Measurements from ENCODE around the gene ZNF783.

Gene ZNF783

DNA sequence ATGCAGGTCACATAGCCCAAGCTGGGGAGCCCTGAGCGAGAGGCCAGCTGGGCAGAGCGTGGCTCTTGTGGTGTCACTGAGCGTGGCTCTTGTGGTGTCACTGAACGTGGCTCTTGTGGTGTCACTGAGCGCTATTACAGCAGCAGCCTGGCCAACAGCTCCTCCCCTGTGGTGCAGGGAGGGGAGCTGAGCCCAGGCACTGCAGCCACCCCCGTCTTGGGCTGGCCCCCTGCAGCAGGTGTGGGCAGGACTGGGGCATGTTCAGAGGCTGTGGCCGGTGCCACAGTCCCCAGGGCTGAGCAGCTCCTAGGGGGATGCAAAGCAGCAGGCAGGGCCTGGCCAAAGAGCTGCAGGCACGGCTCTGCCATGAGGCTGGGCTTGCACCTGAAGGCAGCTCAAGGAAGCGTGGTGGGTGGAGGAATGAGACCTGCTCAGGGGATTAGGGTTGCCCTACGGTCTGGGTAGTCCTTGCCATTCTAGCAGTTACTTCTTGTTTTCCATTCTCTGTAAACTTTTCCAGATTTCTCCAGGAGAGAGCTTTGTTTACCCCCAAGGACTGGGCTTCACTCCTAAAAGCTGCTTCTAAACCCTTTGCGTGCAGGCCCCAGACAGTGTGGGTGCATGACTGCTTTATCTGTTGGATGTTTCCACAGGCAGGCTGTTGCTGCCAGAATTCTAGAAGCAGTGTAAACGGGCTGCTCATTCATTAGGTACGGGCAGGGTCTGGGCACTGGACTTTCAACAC is 29.2 kb downstream of the ZNF783 start:
- Histone ChIP-seq H3K4me1 (ENCODE audit: control insufficient read depth, insufficient read depth, low read length, poor library complexity, severe bottlenecking) (no peaks in the 10 kb centered on the region), H3K4me3 (ENCODE audit: extremely low read depth, insufficient read depth, low read length, poor library complexity, severe bottlenecking) (no peak overlapping the region), H3K9me3 (ENCODE audit: control insufficient read depth, low read length) (no peaks in the 10 kb centered on the region), H3K27ac (ENCODE audit: low read depth, low read length, severe bottlenecking) (no peak overlapping the region), H3K36me3 (ENCODE audit: control insufficient read depth, insufficient read depth, low read length) (no peaks in the 10 kb centered on the region)
- 85 to 90% methylated on average over 10 to 12 of the region's 13 CpGs for WGBS, 2 experiments (ENCODE audit: insufficient coverage in 2 of 2)

DNA sequence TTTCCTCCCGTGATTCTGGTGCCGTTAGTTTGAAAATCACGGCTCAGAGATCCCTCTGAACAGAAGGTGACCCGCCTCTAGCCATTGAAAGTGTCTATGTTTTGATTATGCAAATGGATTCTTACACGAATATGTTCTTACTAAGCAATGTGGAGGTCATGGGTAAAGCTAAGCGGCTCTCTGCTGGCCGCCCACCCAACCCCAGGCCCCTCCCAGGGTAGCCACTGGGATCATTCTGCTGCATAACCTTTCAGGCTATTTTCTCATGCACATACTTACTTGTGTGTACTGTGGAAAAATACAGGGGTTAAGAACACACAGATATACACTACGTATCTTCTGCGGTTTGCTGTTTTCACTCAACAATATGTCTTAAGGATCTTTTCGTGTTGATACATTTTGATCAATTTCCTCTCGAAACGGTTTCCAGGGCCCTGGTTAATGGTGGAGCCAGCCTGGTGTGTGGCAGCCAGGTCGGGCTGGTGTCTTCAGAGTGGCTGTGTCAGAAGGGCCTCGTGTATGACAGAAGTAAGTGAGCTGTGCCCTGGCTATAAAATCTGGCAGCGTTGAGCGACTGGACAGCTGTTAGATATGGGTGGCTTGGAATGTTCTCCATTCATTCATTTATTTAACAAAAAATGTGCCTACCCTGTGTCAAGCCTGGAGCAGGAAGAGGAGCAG is 29.9 kb downstream of the ZNF783 start:
- Histone ChIP-seq H3K9me3 (ENCODE audit: control insufficient read depth, low read length) (no peaks in the 10 kb centered on the region), H3K36me3 (ENCODE audit: control insufficient read depth, insufficient read depth, low read length) (no peaks in the 10 kb centered on the region), H3K4me3 (ENCODE audit: extremely low read depth, insufficient read depth, low read length, poor library complexity, severe bottlenecking) (no peak overlapping the region), H3K27ac (ENCODE audit: low read depth, low read length, severe bottlenecking) (no peak overlapping the region), H3K4me1 (ENCODE audit: control insufficient read depth, insufficient read depth, low read length, poor library complexity, severe bottlenecking) (no peaks in the 10 kb centered on the region)
- WGBS, 2 experiments (ENCODE audit: insufficient coverage in 2 of 2), result 91% methylated on average over 13 of the region's 16 CpGs

DNA sequence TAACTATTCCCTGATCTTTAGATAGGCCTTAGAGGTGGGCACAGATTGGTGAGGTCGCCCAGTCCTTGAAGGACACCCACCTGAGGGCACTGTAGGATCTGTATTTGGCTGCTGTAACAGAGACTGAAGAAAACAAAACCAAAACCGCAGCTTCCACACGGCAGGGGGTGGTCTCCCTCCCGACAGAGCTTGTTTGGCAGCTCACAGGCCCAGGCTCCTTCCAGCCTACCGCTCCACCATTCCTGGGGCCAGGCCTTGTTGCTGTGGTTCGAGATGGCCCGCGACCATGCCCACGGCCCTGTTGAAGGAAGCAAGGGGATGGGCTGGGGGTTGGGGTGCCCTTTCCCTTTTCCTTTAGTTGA is 30.4 kb downstream of the ZNF783 start:
- H3K4me1 ChIP-seq (ENCODE audit: control insufficient read depth, insufficient read depth, low read length, poor library complexity, severe bottlenecking), result no peaks in the 10 kb centered on the region
- no peak overlapping the region for H3K27ac ChIP-seq (ENCODE audit: low read depth, low read length, severe bottlenecking)
- no peaks in the 10 kb centered on the region for H3K36me3 ChIP-seq (ENCODE audit: control insufficient read depth, insufficient read depth, low read length)
- WGBS, 2 experiments (ENCODE audit: insufficient coverage in 2 of 2), result 55 to 63% methylated on average over 3 to 5 of the region's 9 CpGs
- H3K9me3 ChIP-seq (ENCODE audit: control insufficient read depth, low read length), result no peaks in the 10 kb centered on the region
- H3K4me3 ChIP-seq (ENCODE audit: extremely low read depth, insufficient read depth, low read length, poor library complexity, severe bottlenecking), result no peak overlapping the region

DNA sequence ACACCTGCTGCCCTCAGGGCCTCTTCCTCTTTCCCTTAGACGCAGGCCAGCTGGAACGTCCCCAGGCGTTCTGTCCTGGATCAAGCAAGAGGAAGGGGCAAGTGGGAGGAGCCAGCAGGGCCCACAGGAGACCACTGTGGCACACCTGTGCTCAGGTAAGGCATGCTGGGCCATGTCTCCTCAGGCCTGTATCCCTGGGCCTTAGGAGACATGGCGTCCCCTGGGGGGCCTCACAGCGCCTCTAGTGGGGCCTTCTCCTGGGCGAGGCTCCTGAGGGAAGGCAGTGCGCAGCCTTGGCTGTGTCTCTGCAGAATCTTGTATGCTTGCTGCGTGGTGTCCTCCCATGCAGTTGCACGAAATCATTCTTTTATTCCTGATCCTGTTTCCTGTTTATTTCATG is 31.3 kb downstream of the ZNF783 start:
- no peaks in the 10 kb centered on the region for H3K36me3 ChIP-seq (ENCODE audit: control insufficient read depth, insufficient read depth, low read length)
- H3K4me3 ChIP-seq (ENCODE audit: extremely low read depth, insufficient read depth, low read length, poor library complexity, severe bottlenecking), result no peak overlapping the region
- no peak overlapping the region for H3K27ac ChIP-seq (ENCODE audit: low read depth, low read length, severe bottlenecking)
- 91 to 94% methylated on average over 6 to 8 of the region's 9 CpGs for WGBS, 2 experiments (ENCODE audit: insufficient coverage in 2 of 2)
- no peaks in the 10 kb centered on the region for H3K4me1 ChIP-seq (ENCODE audit: control insufficient read depth, insufficient read depth, low read length, poor library complexity, severe bottlenecking)
- H3K9me3 ChIP-seq (ENCODE audit: control insufficient read depth, low read length), result no peaks in the 10 kb centered on the region

DNA sequence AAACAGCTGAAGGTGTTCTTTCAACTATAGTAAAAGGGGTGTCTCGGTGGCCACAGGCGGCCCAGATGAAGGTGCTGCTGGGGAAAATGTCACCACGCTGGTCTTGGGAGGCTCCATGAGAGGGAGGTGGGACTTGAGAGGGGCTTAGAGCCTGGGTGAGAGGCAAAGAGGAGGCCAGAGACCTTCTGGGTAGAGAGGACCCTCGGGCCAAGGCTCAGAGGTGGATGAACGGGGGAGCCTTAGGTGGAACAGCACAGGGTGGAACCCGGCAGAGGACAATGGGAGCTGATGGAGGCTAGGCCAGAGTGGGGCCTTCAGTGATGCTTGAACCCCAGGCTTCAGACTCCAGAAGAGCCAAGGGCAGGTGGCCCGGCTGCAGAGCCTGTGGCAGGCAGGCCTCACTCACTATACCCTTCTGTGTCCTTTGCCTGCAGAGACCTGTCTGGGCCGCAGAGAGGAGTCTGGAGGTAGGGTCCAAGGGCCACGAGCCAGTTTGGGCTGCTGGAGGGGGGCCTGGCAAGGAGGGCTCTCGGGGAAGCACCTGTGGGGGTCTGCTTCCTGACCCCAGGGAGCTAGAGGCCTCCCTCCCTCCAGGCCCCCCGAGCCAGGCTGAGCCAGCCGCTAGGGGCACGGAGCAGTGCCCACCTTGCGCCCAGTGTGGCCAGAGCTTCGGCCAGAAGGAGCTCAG is 32.1 kb downstream of the ZNF783 start:
- Histone ChIP-seq H3K4me3 (ENCODE audit: extremely low read depth, insufficient read depth, low read length, poor library complexity, severe bottlenecking) (no peak overlapping the region), H3K36me3 (ENCODE audit: control insufficient read depth, insufficient read depth, low read length) (no peaks in the 10 kb centered on the region), H3K9me3 (ENCODE audit: control insufficient read depth, low read length) (no peaks in the 10 kb centered on the region), H3K27ac (ENCODE audit: low read depth, low read length, severe bottlenecking) (no peak overlapping the region), H3K4me1 (ENCODE audit: control insufficient read depth, insufficient read depth, low read length, poor library complexity, severe bottlenecking) (no peaks in the 10 kb centered on the region)
- 97 to 98% methylated on average over 11 to 12 of the region's 15 CpGs for WGBS, 2 experiments (ENCODE audit: insufficient coverage in 2 of 2)

DNA sequence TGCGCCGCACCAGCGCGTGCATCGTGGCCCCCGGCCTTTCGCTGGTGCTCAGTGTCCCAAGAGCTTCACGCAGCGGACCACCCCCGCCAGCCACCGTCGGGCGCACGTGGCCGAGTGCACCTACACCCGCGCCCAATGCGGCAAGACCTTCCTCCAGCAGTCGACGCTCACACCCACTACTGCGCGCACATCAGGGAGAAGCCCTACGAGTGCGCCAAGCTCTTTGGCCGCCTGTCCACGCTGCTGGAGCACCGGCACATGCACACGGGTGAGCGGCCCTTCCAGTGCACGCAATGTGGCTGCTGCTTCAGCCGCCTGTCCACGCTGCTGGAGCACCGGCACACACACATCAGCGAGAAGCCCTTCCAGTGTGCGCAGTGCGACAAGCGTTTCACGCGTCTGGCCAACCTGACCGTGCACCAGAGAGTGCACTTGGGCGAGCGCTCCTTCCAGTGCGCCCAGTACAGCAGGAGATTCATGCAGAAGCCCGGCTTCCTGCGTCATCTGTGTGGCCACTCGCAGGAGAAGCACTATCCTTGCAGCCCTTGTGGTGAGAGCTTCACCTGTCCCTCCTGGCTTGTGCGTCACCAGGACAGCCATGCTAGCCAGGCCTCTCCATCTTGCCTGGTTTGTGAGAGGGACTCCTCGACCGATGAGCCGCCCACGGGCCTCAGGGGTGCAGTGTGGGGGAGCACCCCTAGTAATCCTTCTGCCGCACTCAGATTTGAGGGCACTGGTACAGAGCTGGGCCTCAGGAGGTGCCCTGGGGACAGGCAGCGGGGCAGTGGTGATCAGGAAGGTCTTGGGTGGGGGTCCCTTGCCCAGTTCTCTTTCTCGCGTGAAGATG is 32.9 kb downstream of the ZNF783 start:
- H3K36me3 ChIP-seq (ENCODE audit: control insufficient read depth, insufficient read depth, low read length), result no peaks in the 10 kb centered on the region
- no peak overlapping the region for H3K27ac ChIP-seq (ENCODE audit: low read depth, low read length, severe bottlenecking)
- no peak overlapping the region for H3K4me3 ChIP-seq (ENCODE audit: extremely low read depth, insufficient read depth, low read length, poor library complexity, severe bottlenecking)
- 96% methylated on average over 48 to 54 of the region's 55 CpGs for WGBS, 2 experiments (ENCODE audit: insufficient coverage in 2 of 2)
- no peaks in the 10 kb centered on the region for H3K4me1 ChIP-seq (ENCODE audit: control insufficient read depth, insufficient read depth, low read length, poor library complexity, severe bottlenecking)
- no peaks in the 10 kb centered on the region for H3K9me3 ChIP-seq (ENCODE audit: control insufficient read depth, low read length)

DNA sequence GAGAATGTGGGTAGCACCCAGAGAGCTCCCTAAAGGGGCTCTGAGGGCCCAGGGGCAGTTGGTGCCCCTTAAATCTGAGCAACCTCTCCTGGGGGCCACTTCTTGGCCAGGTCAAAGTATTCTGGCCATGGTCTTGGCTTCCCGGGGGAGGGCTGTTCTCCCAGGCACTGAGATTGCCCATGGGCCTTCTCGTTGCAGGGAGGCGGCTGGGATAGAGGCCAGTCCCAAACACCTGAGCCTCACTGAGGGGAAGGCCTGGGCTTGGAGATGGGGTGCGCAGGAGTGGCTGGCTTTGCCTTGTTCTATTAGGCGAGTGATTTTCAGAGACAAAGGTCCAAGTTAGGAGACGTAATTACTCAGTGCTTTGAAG is 33.5 kb downstream of the ZNF783 start:
- WGBS, 2 experiments (ENCODE audit: insufficient coverage in 2 of 2), result 95 to 100% methylated on average over 4 to 6 of the region's 6 CpGs
- Histone ChIP-seq H3K36me3 (ENCODE audit: control insufficient read depth, insufficient read depth, low read length) (no peaks in the 10 kb centered on the region), H3K4me3 (ENCODE audit: extremely low read depth, insufficient read depth, low read length, poor library complexity, severe bottlenecking) (no peak overlapping the region), H3K27ac (ENCODE audit: low read depth, low read length, severe bottlenecking) (no peak overlapping the region), H3K9me3 (ENCODE audit: control insufficient read depth, low read length) (no peaks in the 10 kb centered on the region), H3K4me1 (ENCODE audit: control insufficient read depth, insufficient read depth, low read length, poor library complexity, severe bottlenecking) (no peaks in the 10 kb centered on the region)

DNA sequence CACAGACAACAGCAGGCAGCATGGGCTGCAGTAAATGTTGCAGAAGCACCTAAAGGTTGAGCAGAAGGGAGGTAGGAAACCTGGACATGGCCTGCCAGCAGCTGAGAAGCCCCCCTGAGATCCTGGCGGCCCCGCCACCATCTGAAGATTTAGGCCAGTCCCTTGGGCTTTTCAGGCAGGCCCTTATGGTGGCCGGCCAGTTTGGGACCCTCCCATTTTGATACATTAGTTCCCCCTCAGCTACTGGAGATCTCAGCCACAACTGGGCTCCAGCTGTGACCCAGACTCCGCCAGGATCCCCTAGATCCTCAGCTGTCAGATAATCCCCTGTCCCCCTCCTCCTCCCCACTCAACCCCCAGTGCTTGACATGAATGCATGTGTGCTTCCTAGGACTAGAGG is 34.4 kb downstream of the ZNF783 start:
- 75 to 80% methylated on average over 2 to 3 of the region's 4 CpGs for WGBS, 2 experiments (ENCODE audit: insufficient coverage in 2 of 2)
- Histone ChIP-seq H3K4me3 (ENCODE audit: extremely low read depth, insufficient read depth, low read length, poor library complexity, severe bottlenecking) (no peak overlapping the region), H3K27ac (ENCODE audit: low read depth, low read length, severe bottlenecking) (no peak overlapping the region), H3K9me3 (ENCODE audit: control insufficient read depth, low read length) (no peaks in the 10 kb centered on the region), H3K36me3 (ENCODE audit: control insufficient read depth, insufficient read depth, low read length) (no peaks in the 10 kb centered on the region), H3K4me1 (ENCODE audit: control insufficient read depth, insufficient read depth, low read length, poor library complexity, severe bottlenecking) (no peaks in the 10 kb centered on the region)

DNA sequence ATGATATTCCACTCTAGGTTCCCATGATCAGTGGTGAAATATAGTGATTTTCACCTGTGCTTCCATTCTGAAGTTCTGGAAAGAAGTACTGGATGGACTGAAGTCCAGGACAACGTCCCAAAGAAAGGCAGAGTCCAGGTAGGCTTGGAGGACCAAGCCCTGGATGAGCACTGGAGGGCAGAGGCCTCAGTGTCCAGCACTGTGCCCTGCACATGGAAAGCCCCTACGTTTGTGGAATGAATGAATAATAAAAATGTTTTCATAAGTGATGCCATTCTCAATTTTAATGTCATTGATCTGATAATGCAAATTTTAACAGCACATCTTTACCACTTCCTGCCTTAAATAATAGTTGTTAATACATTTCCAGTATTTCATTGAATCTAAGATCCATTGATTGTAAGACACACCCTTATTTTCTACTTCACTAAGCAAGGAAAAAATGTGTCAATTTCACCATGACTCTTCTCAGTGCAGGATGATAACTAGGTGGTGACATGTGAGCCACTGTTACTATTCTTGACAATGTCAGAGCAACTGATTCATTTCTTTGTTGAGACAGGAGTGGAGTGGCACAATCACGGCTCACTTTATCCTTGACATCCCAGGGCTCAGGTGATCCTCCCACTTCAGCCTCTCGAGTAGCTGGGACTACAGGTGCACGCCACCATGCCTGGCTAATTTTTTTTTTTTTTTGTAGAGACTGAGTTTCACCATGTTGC is 35.2 kb downstream of the ZNF783 start:
- no peaks in the 10 kb centered on the region for H3K4me1 ChIP-seq (ENCODE audit: control insufficient read depth, insufficient read depth, low read length, poor library complexity, severe bottlenecking)
- WGBS, 2 experiments (ENCODE audit: insufficient coverage in 2 of 2), result 80 to 92% methylated on average over 2 of the region's 5 CpGs
- no peak overlapping the region for H3K27ac ChIP-seq (ENCODE audit: low read depth, low read length, severe bottlenecking)
- H3K36me3 ChIP-seq (ENCODE audit: control insufficient read depth, insufficient read depth, low read length), result no peaks in the 10 kb centered on the region
- no peak overlapping the region for H3K4me3 ChIP-seq (ENCODE audit: extremely low read depth, insufficient read depth, low read length, poor library complexity, severe bottlenecking)
- H3K9me3 ChIP-seq (ENCODE audit: control insufficient read depth, low read length), result no peaks in the 10 kb centered on the region

Data from mesodermal cell (in vitro differentiated cells).